ENCODE measurements around the gene DCLK1.

The DCLK1 gene

GRCh38 chr13:35940734-35941133, 190.4 kb downstream of the DCLK1 start:
- no peak overlapping the region for H2AFZ ChIP-seq (ENCODE audit: insufficient read depth, low read length, poor library complexity)
- no peak overlapping the region for H2BK120ac ChIP-seq (ENCODE audit: insufficient read depth, low read length, poor library complexity)
- H3K27me3 ChIP-seq (ENCODE audit: insufficient read depth, low read length): no peaks in the 10 kb centered on the region
- H2BK12ac ChIP-seq (ENCODE audit: low read length): no peak overlapping the region
- no peak overlapping the region for H4K12ac ChIP-seq (ENCODE audit: low read depth, low read length)
- H3K79me1 ChIP-seq (ENCODE audit: low read length): no peaks in the 10 kb centered on the region
- no peak overlapping the region for H3K18ac ChIP-seq (ENCODE audit: low read length)
- H3K79me2 ChIP-seq (ENCODE audit: control insufficient read depth, insufficient read depth, low read length, poor library complexity): no peaks in the 10 kb centered on the region
- H3K4ac ChIP-seq (ENCODE audit: low read depth, low read length): no peak overlapping the region
- no peak overlapping the region for H4K8ac ChIP-seq (ENCODE audit: low read depth, low read length)
- H3K4me2 ChIP-seq (ENCODE audit: low read length): no peak overlapping the region
- no peak overlapping the region for H3K14ac ChIP-seq (ENCODE audit: low read length)
- no CpG with 5 or more reads among the region's 4 CpGs for WGBS (ENCODE audit: extremely low coverage, insufficient coverage, insufficient read length)
- no peak overlapping the region for H3K4me3 ChIP-seq (ENCODE audit: low read depth, low read length)
- H4K91ac ChIP-seq (ENCODE audit: low read depth, low read length): no peak overlapping the region
- H3K23ac ChIP-seq (ENCODE audit: low read length): no peak overlapping the region
- H3K9ac ChIP-seq (ENCODE audit: low read length): no peak overlapping the region
- peaks cover 3% of the 10 kb centered on the region for H3K9me3 ChIP-seq (ENCODE audit: insufficient read depth, low read depth, low read length)
- DNase-seq: no peak
- no peaks in the 10 kb centered on the region for H3K36me3 ChIP-seq (ENCODE audit: control insufficient read depth in 1 of 2, insufficient read depth in 2 of 2, low read length in 2 of 2)
- H2AK5ac ChIP-seq (ENCODE audit: low read length): no peak overlapping the region
- H2BK5ac ChIP-seq (ENCODE audit: low read depth, low read length, poor library complexity): no peak overlapping the region
- H3K27ac ChIP-seq (ENCODE audit: low read depth, low read length): no peak overlapping the region
- no peaks in the 10 kb centered on the region for H3K4me1 ChIP-seq (ENCODE audit: control insufficient read depth in 1 of 2, insufficient read depth in 2 of 2, low read length in 2 of 2)

- H3K36me3 ChIP-seq (ENCODE audit: control insufficient read depth in 1 of 2, insufficient read depth in 2 of 2, low read length in 2 of 2): no peaks in the 10 kb centered on the region
Measured at GRCh38 chr13:35936246-35936978, 194.8 kb downstream of the DCLK1 start.

DNA sequence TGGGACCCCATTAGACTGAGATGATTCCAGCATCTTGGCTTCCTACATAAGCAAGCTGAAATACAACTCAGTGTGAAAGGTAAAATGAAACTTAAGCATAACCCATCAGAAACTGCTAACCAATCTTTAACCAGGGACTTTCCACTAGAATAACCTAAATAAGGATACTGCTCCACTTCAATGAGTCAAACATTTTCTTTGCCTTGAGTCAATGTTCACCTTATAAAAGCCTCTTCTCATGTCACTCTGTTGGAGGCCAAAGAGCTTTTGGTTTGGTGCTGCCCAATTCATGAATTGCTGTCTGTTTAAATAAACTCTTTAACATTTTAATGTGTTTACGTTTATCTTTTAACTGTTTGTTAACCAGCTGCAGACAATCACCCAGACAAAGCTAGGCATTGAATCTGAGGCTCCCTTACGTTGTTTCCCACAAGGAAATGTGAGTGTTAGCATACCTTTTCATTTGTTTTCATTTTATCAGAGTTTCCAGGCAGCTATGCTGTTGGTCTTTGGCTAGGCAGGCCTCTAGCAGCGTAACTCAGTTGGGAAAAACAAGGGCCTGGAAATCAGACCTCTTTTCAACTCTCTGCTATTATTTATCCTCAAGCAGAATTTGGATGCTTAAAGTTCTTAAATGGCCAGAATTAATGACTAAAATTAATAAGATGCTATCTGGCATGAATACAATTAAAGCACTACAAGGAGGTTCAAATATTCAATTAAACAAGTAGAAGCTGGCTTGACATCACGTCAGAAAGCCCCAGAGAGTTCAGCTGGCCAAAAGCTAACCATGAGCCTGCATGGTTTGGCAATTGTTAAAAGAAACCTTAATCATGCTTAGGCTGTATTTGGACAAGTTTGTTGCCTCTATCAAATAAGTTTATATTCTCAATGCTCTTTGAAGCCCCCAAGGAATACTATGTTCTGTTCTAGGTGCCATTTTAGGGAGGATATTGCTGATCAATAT, 200.2 kb downstream of the DCLK1 start:
- H3K79me1 ChIP-seq (ENCODE audit: low read length): no peaks in the 10 kb centered on the region
- H2BK120ac ChIP-seq (ENCODE audit: insufficient read depth, low read length, poor library complexity): no peak overlapping the region
- no peak overlapping the region for H4K12ac ChIP-seq (ENCODE audit: low read depth, low read length)
- no peaks in the 10 kb centered on the region for H3K79me2 ChIP-seq (ENCODE audit: control insufficient read depth, insufficient read depth, low read length, poor library complexity)
- H3K4me1 ChIP-seq (ENCODE audit: control insufficient read depth in 1 of 2, insufficient read depth in 2 of 2, low read length in 2 of 2): no peaks in the 10 kb centered on the region
- no peak overlapping the region for H3K27ac ChIP-seq (ENCODE audit: low read depth, low read length)
- no peak overlapping the region for H2BK12ac ChIP-seq (ENCODE audit: low read length)
- no peak overlapping the region for H3K14ac ChIP-seq (ENCODE audit: low read length)
- H3K9me3 ChIP-seq (ENCODE audit: insufficient read depth, low read depth, low read length): no peaks in the 10 kb centered on the region
- WGBS (ENCODE audit: extremely low coverage, insufficient coverage, insufficient read length): no CpG with 5 or more reads among the region's 4 CpGs
- H4K91ac ChIP-seq (ENCODE audit: low read depth, low read length): no peak overlapping the region
- no peak overlapping the region for H2AK5ac ChIP-seq (ENCODE audit: low read length)
- H3K4me3 ChIP-seq (ENCODE audit: low read depth, low read length): no peak overlapping the region
- no peak overlapping the region for H3K9ac ChIP-seq (ENCODE audit: low read length)
- H2BK5ac ChIP-seq (ENCODE audit: low read depth, low read length, poor library complexity): no peak overlapping the region
- no peak overlapping the region for H2AFZ ChIP-seq (ENCODE audit: insufficient read depth, low read length, poor library complexity)
- no peaks in the 10 kb centered on the region for H3K27me3 ChIP-seq (ENCODE audit: insufficient read depth, low read length)
- no peak for DNase-seq
- no peak overlapping the region for H3K23ac ChIP-seq (ENCODE audit: low read length)
- H3K36me3 ChIP-seq (ENCODE audit: control insufficient read depth in 1 of 2, insufficient read depth in 2 of 2, low read length in 2 of 2): no peaks in the 10 kb centered on the region
- H4K8ac ChIP-seq (ENCODE audit: low read depth, low read length): no peak overlapping the region
- no peak overlapping the region for H3K18ac ChIP-seq (ENCODE audit: low read length)
- no peak overlapping the region for H3K4ac ChIP-seq (ENCODE audit: low read depth, low read length)
- H3K4me2 ChIP-seq (ENCODE audit: low read length): no peak overlapping the region

More at GRCh38 chr13:35936246-35936978, 194.8 kb downstream of the DCLK1 start:
- Histone ChIP-seq H4K8ac (ENCODE audit: low read depth, low read length) (no peak overlapping the region), H2AFZ (ENCODE audit: insufficient read depth, low read length, poor library complexity) (no peak overlapping the region), H4K91ac (ENCODE audit: low read depth, low read length) (no peak overlapping the region), H3K9ac (ENCODE audit: low read length) (no peak overlapping the region), H3K27ac (ENCODE audit: low read depth, low read length) (no peak overlapping the region), H2BK5ac (ENCODE audit: low read depth, low read length, poor library complexity) (no peak overlapping the region), H3K4me3 (ENCODE audit: low read depth, low read length) (no peak overlapping the region), H3K18ac (ENCODE audit: low read length) (no peak overlapping the region), H3K79me1 (ENCODE audit: low read length) (no peaks in the 10 kb centered on the region), H3K9me3 (ENCODE audit: insufficient read depth, low read depth, low read length) (peaks cover 1% of the 10 kb centered on the region), H3K4me1 (ENCODE audit: control insufficient read depth in 1 of 2, insufficient read depth in 2 of 2, low read length in 2 of 2) (no peaks in the 10 kb centered on the region), H3K23ac (ENCODE audit: low read length) (no peak overlapping the region), H3K79me2 (ENCODE audit: control insufficient read depth, insufficient read depth, low read length, poor library complexity) (no peaks in the 10 kb centered on the region), H4K12ac (ENCODE audit: low read depth, low read length) (no peak overlapping the region), H2BK12ac (ENCODE audit: low read length) (no peak overlapping the region), H3K14ac (ENCODE audit: low read length) (no peak overlapping the region), H3K4me2 (ENCODE audit: low read length) (no peak overlapping the region), H3K4ac (ENCODE audit: low read depth, low read length) (no peak overlapping the region), H3K27me3 (ENCODE audit: insufficient read depth, low read length) (no peaks in the 10 kb centered on the region), H2AK5ac (ENCODE audit: low read length) (no peak overlapping the region), H2BK120ac (ENCODE audit: insufficient read depth, low read length, poor library complexity) (no peak overlapping the region)
- no peak for DNase-seq
- WGBS (ENCODE audit: extremely low coverage, insufficient coverage, insufficient read length): no CpG with 5 or more reads among the region's 3 CpGs

DNA sequence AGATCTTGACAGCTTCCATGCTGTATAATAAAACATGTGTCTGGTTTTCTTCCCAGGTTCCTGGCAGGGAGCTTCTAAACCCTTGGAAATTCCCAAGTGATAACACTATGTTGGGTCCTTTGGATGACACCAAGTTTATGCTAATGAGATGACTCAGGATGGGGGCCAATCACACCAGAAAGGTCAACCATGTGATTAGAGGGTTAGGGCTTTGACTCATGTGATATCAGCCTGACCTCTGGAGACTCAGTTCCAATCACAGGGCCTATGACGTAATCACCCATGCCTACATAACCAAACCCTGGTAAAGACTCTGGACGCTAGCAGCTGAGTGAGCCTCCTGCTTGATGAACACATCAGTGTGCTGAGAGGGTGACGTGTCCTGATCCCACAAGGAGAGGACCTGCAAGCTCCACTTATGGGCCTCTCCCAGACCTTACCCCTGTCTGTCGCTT, 203.6 kb downstream of the DCLK1 start:
- H3K14ac ChIP-seq (ENCODE audit: low read length): no peak overlapping the region

More for the DNA sequence above, 203.6 kb downstream of the DCLK1 start:
- H3K18ac ChIP-seq (ENCODE audit: low read length): no peak overlapping the region
- no peaks in the 10 kb centered on the region for H3K36me3 ChIP-seq (ENCODE audit: control insufficient read depth in 1 of 2, insufficient read depth in 2 of 2, low read length in 2 of 2)
- no peak overlapping the region for H2AFZ ChIP-seq (ENCODE audit: insufficient read depth, low read length, poor library complexity)
- H3K4ac ChIP-seq (ENCODE audit: low read depth, low read length): no peak overlapping the region
- H3K27me3 ChIP-seq (ENCODE audit: insufficient read depth, low read length): no peaks in the 10 kb centered on the region
- WGBS (ENCODE audit: extremely low coverage, insufficient coverage, insufficient read length): no CpG with 5 or more reads among the region's 4 CpGs
- H3K4me2 ChIP-seq (ENCODE audit: low read length): no peak overlapping the region
- no peak overlapping the region for H4K91ac ChIP-seq (ENCODE audit: low read depth, low read length)
- no peak overlapping the region for H3K9ac ChIP-seq (ENCODE audit: low read length)
- H2BK5ac ChIP-seq (ENCODE audit: low read depth, low read length, poor library complexity): no peak overlapping the region
- no peak overlapping the region for H2BK12ac ChIP-seq (ENCODE audit: low read length)
- H3K4me3 ChIP-seq (ENCODE audit: low read depth, low read length): no peak overlapping the region
- no peak overlapping the region for H2BK120ac ChIP-seq (ENCODE audit: insufficient read depth, low read length, poor library complexity)
- peak; percentile 2 to 28 for DNase-seq
- no peaks in the 10 kb centered on the region for H3K4me1 ChIP-seq (ENCODE audit: control insufficient read depth in 1 of 2, insufficient read depth in 2 of 2, low read length in 2 of 2)
- no peak overlapping the region for H2AK5ac ChIP-seq (ENCODE audit: low read length)
- H4K8ac ChIP-seq (ENCODE audit: low read depth, low read length): no peak overlapping the region
- H3K23ac ChIP-seq (ENCODE audit: low read length): no peak overlapping the region
- no peak overlapping the region for H4K12ac ChIP-seq (ENCODE audit: low read depth, low read length)
- H3K79me2 ChIP-seq (ENCODE audit: control insufficient read depth, insufficient read depth, low read length, poor library complexity): no peaks in the 10 kb centered on the region
- no peaks in the 10 kb centered on the region for H3K9me3 ChIP-seq (ENCODE audit: insufficient read depth, low read depth, low read length)
- no peak overlapping the region for H3K27ac ChIP-seq (ENCODE audit: low read depth, low read length)
- no peaks in the 10 kb centered on the region for H3K79me1 ChIP-seq (ENCODE audit: low read length)

Measured in trophoblast cell (in vitro differentiated cells and primary cell).